Measurements from ENCODE around the gene PPM1F.
"Not testable (repeated sequence)": the region's sequence is repeated elsewhere in the genome, so short reads cannot be mapped to it uniquely, and the experiment has no call there.

DNA sequence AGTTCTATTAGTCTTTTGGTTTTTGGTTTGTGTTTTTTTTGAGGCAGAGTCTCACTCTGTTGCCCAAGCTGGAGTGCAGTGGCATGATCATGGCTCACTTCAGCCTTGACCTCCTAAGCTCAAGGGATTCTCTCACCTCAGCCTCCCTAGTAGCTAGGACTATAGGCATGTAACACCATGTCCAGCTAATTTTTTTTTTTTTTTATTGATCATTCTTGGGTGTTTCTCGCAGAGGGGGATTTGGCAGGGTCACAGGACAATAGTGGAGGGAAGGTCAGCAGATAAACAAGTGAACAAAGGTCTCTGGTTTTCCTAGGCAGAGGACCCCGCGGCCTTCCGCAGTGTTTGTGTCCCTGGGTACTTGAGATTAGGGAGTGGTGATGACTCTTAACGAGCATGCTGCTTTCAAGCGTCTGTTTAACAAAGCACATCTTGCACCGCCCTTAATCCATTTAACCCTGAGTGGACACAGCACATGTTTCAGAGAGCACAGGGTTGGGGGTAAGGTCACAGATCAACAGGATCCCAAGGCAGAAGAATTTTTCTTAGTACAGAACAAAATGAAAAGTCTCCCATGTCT, 69.8 kb downstream of the PPM1F start:
- TF ChIP-seq, protein P1, sequence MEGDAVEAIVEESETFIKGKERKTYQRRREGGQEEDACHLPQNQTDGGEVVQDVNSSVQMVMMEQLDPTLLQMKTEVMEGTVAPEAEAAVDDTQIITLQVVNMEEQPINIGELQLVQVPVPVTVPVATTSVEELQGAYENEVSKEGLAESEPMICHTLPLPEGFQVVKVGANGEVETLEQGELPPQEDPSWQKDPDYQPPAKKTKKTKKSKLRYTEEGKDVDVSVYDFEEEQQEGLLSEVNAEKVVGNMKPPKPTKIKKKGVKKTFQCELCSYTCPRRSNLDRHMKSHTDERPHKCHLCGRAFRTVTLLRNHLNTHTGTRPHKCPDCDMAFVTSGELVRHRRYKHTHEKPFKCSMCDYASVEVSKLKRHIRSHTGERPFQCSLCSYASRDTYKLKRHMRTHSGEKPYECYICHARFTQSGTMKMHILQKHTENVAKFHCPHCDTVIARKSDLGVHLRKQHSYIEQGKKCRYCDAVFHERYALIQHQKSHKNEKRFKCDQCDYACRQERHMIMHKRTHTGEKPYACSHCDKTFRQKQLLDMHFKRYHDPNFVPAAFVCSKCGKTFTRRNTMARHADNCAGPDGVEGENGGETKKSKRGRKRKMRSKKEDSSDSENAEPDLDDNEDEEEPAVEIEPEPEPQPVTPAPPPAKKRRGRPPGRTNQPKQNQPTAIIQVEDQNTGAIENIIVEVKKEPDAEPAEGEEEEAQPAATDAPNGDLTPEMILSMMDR (IDR thresholded peaks at IDR 0.05): not testable (repeated sequence)
- TF ChIP-seq EZH2 (IDR thresholded peaks at IDR 0.05; ENCODE audit: borderline replicate concordance, insufficient read depth, low read depth, low read length, poor library complexity, severe bottlenecking): not testable (repeated sequence)

All from B cell (primary cell).